ENCODE measurements around the gene IGF2R.

GRCh38 chr6:160089534-160089897 lies 120.6 kb downstream of the IGF2R start:
- TF ChIP-seq, protein P1, sequence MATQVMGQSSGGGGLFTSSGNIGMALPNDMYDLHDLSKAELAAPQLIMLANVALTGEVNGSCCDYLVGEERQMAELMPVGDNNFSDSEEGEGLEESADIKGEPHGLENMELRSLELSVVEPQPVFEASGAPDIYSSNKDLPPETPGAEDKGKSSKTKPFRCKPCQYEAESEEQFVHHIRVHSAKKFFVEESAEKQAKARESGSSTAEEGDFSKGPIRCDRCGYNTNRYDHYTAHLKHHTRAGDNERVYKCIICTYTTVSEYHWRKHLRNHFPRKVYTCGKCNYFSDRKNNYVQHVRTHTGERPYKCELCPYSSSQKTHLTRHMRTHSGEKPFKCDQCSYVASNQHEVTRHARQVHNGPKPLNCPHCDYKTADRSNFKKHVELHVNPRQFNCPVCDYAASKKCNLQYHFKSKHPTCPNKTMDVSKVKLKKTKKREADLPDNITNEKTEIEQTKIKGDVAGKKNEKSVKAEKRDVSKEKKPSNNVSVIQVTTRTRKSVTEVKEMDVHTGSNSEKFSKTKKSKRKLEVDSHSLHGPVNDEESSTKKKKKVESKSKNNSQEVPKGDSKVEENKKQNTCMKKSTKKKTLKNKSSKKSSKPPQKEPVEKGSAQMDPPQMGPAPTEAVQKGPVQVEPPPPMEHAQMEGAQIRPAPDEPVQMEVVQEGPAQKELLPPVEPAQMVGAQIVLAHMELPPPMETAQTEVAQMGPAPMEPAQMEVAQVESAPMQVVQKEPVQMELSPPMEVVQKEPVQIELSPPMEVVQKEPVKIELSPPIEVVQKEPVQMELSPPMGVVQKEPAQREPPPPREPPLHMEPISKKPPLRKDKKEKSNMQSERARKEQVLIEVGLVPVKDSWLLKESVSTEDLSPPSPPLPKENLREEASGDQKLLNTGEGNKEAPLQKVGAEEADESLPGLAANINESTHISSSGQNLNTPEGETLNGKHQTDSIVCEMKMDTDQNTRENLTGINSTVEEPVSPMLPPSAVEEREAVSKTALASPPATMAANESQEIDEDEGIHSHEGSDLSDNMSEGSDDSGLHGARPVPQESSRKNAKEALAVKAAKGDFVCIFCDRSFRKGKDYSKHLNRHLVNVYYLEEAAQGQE (IDR thresholded peaks at IDR 0.05; ENCODE audit: low read depth) = no peak
- TF ChIP-seq MAX (IDR thresholded peaks at IDR 0.05) (no peak), TAF1 (IDR thresholded peaks at IDR 0.05; ENCODE audit: low read depth) (no peak), EGR1 (IDR thresholded peaks at IDR 0.05) (no peak)

Data from Ishikawa (cell line).